ENCODE data around the gene CYP11A1. TPM values are rescaled to one million over a fixed set of nuclear protein-coding genes. Genes with fewer than 3 reads are reported as not detected.
A peak's percentile ranks its signal among the peaks of the same experiment; 100 is the strongest.

CYP11A1 gene
- polyA plus RNA-seq, 3 donors = not detected

DNA sequence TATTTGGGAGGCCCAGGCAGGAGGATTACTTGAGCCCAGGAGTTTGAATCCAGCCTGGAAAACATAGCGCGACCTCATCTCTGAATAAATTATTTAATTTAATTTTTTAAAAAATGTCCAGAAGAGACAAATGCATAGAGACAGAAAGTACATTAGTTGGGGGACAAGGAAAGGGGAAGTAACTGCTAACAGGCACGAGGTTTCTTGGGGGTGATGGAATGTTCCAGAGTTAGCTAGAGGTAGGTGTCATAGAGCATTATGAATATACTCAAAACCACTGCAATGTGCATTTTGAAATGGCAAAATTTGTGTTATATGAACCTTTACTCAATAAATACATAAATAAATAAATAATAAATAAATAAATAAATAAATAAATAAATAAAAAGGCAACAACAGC is 31.7 kb upstream of the CYP11A1 start:
- Mint-ChIP-seq H3K36me3 (no peaks in the 10 kb centered on the region), H3K4me1 (peaks cover 45% of the 10 kb centered on the region), H3K27ac (no peak overlapping the region), H3K4me3 (no peak overlapping the region), H3K27me3 (ENCODE audit: low read depth in 3 of 3) (peaks cover 10 to 25% (median 17%) of the 10 kb centered on the region in 3 donors), H3K9me3 (no peaks in the 10 kb centered on the region)
- Histone ChIP-seq H3K4me2 (replicated peaks; ENCODE audit: extremely low read depth, low read length, poor library complexity, severe bottlenecking) (no peak overlapping the region), H3K9ac (ENCODE audit: insufficient read depth, low read length, poor library complexity, severe bottlenecking) (no peak overlapping the region), H2AFZ (ENCODE audit: insufficient read depth, low read depth, low read length, poor library complexity, severe bottlenecking) (no peak overlapping the region), H3K4me3 (replicated peaks in 1 of 3; ENCODE audit: low read depth in 2 of 3, low read length in 3 of 3) (no peak overlapping the region), H3K4me1 (ENCODE audit: control insufficient read depth in 1 of 2, insufficient read depth in 2 of 2, low read length in 2 of 2) (peaks cover 37 to 47% of the 10 kb centered on the region in 2 donors), H3K79me2 (ENCODE audit: insufficient read depth, low read length) (no peaks in the 10 kb centered on the region), H3K9me3 (replicated peaks in 1 of 2; ENCODE audit: control insufficient read depth in 1 of 2, insufficient read depth in 1 of 2, low read length in 2 of 2) (no peaks in the 10 kb centered on the region), H3K36me3 (replicated peaks in 1 of 2; ENCODE audit: control insufficient read depth in 1 of 2, insufficient read depth in 2 of 2, low read length in 2 of 2) (no peaks in the 10 kb centered on the region), H4K20me1 (ENCODE audit: insufficient read depth, low read length) (no peaks in the 10 kb centered on the region), H3K27ac (ENCODE audit: low read depth in 1 of 2, low read length in 2 of 2) (no peak overlapping the region), H3K27me3 (ENCODE audit: control insufficient read depth in 2 of 2, insufficient read depth in 2 of 2, low read length in 2 of 2) (no peaks in the 10 kb centered on the region)
- whole genome bisulfite sequencing (ENCODE audit: insufficient coverage) = no CpG with 5 or more reads among the region's 3 CpGs
- DNase-seq = peak; percentile 33 to 62 (median 38)
- TF ChIP-seq, protein P1, sequence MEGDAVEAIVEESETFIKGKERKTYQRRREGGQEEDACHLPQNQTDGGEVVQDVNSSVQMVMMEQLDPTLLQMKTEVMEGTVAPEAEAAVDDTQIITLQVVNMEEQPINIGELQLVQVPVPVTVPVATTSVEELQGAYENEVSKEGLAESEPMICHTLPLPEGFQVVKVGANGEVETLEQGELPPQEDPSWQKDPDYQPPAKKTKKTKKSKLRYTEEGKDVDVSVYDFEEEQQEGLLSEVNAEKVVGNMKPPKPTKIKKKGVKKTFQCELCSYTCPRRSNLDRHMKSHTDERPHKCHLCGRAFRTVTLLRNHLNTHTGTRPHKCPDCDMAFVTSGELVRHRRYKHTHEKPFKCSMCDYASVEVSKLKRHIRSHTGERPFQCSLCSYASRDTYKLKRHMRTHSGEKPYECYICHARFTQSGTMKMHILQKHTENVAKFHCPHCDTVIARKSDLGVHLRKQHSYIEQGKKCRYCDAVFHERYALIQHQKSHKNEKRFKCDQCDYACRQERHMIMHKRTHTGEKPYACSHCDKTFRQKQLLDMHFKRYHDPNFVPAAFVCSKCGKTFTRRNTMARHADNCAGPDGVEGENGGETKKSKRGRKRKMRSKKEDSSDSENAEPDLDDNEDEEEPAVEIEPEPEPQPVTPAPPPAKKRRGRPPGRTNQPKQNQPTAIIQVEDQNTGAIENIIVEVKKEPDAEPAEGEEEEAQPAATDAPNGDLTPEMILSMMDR (IDR thresholded peaks at IDR 0.05) = no peak
- intact Hi-C loops (cut with micrococcal nuclease) = no loop called here

DNA sequence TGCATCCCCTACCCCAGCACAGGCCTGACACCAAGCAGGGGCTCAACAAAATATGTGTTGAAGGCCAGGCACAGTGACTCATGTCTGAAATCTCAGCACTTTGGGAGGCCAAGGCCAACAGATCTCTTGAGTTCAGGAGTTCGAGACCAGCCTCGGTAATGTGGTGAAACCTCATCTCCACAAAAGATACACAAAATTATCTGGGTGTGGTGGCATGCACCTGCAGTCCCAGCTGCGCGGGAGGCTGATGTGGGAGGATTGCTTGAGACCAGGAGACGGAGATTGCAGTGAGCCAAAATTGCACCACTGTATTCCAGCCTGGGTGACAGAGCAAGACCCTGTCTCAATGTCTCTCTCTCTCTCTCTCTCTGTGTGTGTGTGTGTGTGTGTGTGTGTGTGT is 30.7 kb upstream of the CYP11A1 start:
- H4K20me1 ChIP-seq (ENCODE audit: insufficient read depth, low read length) = no peaks in the 10 kb centered on the region
- DNase-seq = no peak
- Mint-ChIP-seq H3K9me3 (peaks cover 0 to 4% (median 0%) of the 10 kb centered on the region in 7 donors), H3K27ac (peak overlapping the region in 4 of 7 donors; percentile 21 to 62 (median 34)), H3K4me1 (peaks cover 36% of the 10 kb centered on the region), H3K4me3 (no peak overlapping the region), H3K36me3 (no peaks in the 10 kb centered on the region), H3K27me3 (ENCODE audit: low read depth in 3 of 3) (peaks cover 6 to 29% (median 11%) of the 10 kb centered on the region in 3 donors)
- H3K4me1 ChIP-seq (ENCODE audit: control insufficient read depth in 1 of 2, insufficient read depth in 2 of 2, low read length in 2 of 2) = peaks cover 28 to 37% of the 10 kb centered on the region in 2 donors
- no peaks in the 10 kb centered on the region for H3K27me3 ChIP-seq (ENCODE audit: control insufficient read depth in 2 of 2, insufficient read depth in 2 of 2, low read length in 2 of 2)
- no peak overlapping the region for H2AFZ ChIP-seq (ENCODE audit: insufficient read depth, low read depth, low read length, poor library complexity, severe bottlenecking)
- H3K36me3 ChIP-seq (replicated peaks in 1 of 2; ENCODE audit: control insufficient read depth in 1 of 2, insufficient read depth in 2 of 2, low read length in 2 of 2) = no peaks in the 10 kb centered on the region
- 100% methylated on average over 1 of the region's 5 CpGs for WGBS (ENCODE audit: insufficient coverage)
- no peak overlapping the region for H3K9ac ChIP-seq (ENCODE audit: insufficient read depth, low read length, poor library complexity, severe bottlenecking)
- intact Hi-C loops (cut with micrococcal nuclease) = no loop called here
- H3K27ac ChIP-seq (ENCODE audit: low read depth in 1 of 2, low read length in 2 of 2) = no peak overlapping the region
- TF ChIP-seq, protein P1 (IDR thresholded peaks at IDR 0.05) = no peak
- no peaks in the 10 kb centered on the region for H3K9me3 ChIP-seq (replicated peaks in 1 of 2; ENCODE audit: control insufficient read depth in 1 of 2, insufficient read depth in 1 of 2, low read length in 2 of 2)
- no peak overlapping the region for H3K4me3 ChIP-seq (replicated peaks in 1 of 3; ENCODE audit: low read depth in 2 of 3, low read length in 3 of 3)
- no peaks in the 10 kb centered on the region for H3K79me2 ChIP-seq (ENCODE audit: insufficient read depth, low read length)
- no peak overlapping the region for H3K4me2 ChIP-seq (replicated peaks; ENCODE audit: extremely low read depth, low read length, poor library complexity, severe bottlenecking)
